Measurements from ENCODE around the gene GPSM1.

- TF ChIP-seq EZH2 (IDR thresholded peaks at IDR 0.05; ENCODE audit: borderline replicate concordance, low read length), result no peak
- TF ChIP-seq, protein P1, sequence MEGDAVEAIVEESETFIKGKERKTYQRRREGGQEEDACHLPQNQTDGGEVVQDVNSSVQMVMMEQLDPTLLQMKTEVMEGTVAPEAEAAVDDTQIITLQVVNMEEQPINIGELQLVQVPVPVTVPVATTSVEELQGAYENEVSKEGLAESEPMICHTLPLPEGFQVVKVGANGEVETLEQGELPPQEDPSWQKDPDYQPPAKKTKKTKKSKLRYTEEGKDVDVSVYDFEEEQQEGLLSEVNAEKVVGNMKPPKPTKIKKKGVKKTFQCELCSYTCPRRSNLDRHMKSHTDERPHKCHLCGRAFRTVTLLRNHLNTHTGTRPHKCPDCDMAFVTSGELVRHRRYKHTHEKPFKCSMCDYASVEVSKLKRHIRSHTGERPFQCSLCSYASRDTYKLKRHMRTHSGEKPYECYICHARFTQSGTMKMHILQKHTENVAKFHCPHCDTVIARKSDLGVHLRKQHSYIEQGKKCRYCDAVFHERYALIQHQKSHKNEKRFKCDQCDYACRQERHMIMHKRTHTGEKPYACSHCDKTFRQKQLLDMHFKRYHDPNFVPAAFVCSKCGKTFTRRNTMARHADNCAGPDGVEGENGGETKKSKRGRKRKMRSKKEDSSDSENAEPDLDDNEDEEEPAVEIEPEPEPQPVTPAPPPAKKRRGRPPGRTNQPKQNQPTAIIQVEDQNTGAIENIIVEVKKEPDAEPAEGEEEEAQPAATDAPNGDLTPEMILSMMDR (conservative IDR thresholded peaks at IDR 0.05 in 1 of 2, IDR thresholded peaks at IDR 0.05 in 1 of 2; ENCODE audit: extremely low read depth in 1 of 2, insufficient read depth in 1 of 2, low read depth in 1 of 2, low read length in 2 of 2), result no peak
Measured at GRCh38 chr9:136284311-136284710, 43.0 kb upstream of the GPSM1 start.

Data from mammary epithelial cell (primary cell).